Peyer's patch (tissue), 4 donors: Measurements from ENCODE around the gene GLO1.

Source experiments
- POLR2A ChIP-seq, 2 donors: fragments of 450-650 bp; IDR thresholded peaks; one replicate each; pipeline ENCODE4 v1.5.1; 2017; ENCODE audit warnings: antibody characterized with exemption in 2 of 2, mild to moderate bottlenecking in 2 of 2, moderate library complexity in 2 of 2
- TF ChIP-seq, protein P1 (sequence below), 6 experiments: fragments of 450-650 bp in 4 of 6; fragments of 200-600 bp in 2 of 6; sonication (generic) in 1 of 6; IDR thresholded peaks; one replicate each; pipeline ENCODE4 v1.5.1; 2017 to 2019; ENCODE audit warnings: antibody characterized with exemption in 6 of 6, mild to moderate bottlenecking in 3 of 6, moderate library complexity in 1 of 6

DNA sequence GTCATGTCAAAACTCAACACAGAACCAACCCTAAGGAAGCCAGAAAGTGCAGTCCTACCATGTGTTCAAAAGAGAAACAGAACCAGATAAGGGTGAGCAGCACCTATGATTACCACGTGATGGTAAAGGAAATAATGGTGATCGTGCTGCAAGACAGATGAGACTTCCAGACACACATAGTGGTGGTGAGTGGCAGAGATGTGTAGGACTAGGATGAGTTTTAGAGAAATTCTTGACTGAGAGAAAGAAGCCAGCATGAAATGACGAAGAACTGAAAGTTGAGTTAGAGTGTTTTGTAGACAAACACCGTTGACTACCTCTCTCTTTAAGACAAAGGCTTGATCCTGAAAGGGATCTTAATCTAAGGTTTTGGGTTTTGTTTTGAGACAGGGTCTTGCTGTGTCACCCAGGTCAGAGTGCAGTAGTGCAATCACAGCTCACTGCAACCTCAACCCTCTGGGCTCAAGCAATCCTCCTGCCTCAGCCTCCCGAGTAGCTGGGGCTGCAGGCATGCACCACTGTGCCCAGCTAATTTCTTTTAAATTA, 52.7 kb downstream of the GLO1 start:
- TF ChIP-seq, protein P1, sequence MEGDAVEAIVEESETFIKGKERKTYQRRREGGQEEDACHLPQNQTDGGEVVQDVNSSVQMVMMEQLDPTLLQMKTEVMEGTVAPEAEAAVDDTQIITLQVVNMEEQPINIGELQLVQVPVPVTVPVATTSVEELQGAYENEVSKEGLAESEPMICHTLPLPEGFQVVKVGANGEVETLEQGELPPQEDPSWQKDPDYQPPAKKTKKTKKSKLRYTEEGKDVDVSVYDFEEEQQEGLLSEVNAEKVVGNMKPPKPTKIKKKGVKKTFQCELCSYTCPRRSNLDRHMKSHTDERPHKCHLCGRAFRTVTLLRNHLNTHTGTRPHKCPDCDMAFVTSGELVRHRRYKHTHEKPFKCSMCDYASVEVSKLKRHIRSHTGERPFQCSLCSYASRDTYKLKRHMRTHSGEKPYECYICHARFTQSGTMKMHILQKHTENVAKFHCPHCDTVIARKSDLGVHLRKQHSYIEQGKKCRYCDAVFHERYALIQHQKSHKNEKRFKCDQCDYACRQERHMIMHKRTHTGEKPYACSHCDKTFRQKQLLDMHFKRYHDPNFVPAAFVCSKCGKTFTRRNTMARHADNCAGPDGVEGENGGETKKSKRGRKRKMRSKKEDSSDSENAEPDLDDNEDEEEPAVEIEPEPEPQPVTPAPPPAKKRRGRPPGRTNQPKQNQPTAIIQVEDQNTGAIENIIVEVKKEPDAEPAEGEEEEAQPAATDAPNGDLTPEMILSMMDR (IDR thresholded peaks at IDR 0.05) = no peak
- no peak for TF ChIP-seq POLR2A (IDR thresholded peaks at IDR 0.05)
